NK-92 (cell line): Measurements from ENCODE around the gene RGS11.

Source experiments
- DNase-seq: peaks from one replicate; lab custom pipeline; 2025; ENCODE audit not compliant: unreplicated experiment; lab: John Stamatoyannopoulos, UW

Gene RGS11

GRCh38 chr16:275786-276232, at the start of gene RGS11:
Gene RGS11 (minus strand): TSS chr16:275944. CDS start chr16:275911, 33 bp downstream.
- DNase-seq = no peak

DNA sequence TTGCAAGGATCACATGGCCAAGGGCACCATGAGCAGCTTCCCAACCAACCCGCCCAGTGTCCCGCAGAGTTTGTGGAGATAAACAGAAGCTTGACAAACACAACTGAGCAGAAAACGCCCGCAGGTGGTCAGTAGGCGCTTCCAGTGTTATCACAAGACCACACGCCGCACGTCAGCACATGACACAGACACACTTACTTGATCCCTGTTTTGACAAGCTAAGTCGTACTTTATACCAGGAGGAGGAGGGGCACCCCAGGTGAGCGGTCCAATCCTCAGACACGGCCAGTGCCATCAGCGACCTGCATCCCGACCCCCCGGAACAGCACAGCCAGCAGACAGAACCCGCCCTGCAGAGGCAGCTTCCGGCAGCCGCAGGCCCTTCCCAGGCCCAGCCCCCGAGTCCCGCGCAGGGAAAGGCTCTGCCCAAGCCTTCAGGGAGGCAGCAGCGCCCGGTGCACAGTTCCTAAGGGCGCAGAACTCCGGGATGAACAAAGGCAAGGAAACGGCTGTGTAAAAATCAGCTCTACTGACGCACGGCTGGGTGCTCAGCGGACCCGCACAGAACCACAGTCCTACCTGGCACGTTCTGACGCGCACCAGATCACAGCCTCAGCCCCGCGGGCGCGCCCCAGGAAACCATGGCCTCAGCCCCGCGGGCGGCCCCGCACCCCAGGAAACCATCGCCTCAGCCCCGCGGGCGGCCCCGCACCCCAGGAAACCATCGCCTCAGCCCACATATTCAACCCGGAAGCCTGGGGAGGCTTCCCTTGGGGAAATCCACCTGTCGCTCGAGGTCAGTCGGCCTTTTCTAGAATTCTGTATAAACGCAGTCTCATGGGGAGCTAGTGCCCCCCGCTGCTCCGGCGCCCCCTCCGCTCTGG, 48.9 kb upstream of the RGS11 start:
- no peak for DNase-seq

GRCh38 chr16:324201-324450, 48.4 kb upstream of the RGS11 start:
- DNase-seq = no peak

DNA sequence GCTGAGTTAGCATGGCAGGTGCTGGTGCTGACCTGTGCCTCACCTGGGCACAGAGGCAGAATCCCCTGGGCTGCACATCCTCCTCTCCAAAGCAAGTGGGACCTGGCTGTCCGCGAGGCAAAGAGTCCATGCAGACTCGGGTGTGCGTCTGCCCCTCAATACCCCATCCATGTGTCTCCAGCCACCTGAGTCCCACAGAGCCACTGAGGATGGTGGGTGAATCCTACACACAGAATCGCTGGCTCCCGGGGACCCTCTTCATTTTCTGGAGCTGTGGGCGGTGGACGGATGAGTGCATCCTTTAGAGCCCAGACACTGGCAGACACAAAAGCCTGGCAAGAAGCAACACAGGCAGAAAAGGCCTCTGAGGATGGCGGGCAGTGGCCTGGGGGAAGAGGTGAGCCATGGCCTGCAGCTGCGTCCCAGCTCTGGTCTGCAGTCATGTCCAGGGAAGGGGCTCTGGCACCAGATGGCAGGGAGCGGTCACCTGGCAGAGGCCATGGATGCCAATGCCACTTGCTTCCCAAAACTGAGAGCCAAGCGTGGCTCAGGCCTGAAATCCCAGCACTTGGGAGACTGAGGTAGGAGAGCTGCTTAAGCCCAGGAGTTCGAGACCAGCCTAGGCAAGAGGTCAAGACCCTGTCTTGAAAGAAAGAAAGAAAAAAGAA, 46.9 kb upstream of the RGS11 start:
- no peak for DNase-seq

DNA sequence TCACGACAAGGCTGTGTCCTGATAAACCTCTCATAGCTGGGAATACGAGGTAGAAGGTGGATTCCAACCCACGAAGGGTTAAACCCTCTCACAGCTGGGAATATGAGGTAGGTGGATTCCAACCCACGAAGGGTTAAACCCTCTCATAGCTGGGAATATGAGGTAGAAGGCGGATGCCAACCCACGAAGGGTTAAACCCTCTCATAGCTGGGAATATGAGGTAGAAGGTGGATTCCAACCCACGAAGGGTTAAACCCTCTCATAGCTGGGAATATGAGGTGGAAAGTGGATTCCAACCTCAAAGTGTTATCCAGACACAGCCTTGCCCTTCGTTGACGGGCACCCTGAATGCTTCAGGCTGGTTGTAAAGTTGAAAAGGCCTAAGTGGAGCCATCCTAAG, 45.8 kb upstream of the RGS11 start:
- no peak for DNase-seq

DNA sequence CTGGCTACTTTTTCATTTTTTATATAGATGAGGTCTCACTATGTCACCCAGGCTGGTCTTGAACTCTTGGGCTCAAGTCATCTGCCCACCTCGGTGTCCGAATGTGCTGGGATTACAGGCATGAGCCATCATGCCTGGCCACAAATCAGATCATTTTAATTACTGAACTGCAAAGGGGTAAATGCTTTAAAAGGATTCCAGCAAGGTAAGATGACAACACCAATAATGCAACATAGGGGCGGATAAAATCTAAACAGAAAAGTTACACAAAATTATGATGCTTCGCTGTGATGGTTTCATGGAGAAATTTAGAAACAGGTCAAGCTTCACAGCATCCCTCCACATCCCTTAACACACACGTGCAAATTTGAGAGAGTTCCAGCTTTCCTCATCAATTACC, 44.5 kb upstream of the RGS11 start:
- no peak for DNase-seq

GRCh38 chr16:318628-319027, 42.9 kb upstream of the RGS11 start:
- no peak for DNase-seq

GRCh38 chr16:317583-317982, 41.8 kb upstream of the RGS11 start:
- no peak for DNase-seq

GRCh38 chr16:316741-317464, 41.2 kb upstream of the RGS11 start:
- DNase-seq = no peak

DNA sequence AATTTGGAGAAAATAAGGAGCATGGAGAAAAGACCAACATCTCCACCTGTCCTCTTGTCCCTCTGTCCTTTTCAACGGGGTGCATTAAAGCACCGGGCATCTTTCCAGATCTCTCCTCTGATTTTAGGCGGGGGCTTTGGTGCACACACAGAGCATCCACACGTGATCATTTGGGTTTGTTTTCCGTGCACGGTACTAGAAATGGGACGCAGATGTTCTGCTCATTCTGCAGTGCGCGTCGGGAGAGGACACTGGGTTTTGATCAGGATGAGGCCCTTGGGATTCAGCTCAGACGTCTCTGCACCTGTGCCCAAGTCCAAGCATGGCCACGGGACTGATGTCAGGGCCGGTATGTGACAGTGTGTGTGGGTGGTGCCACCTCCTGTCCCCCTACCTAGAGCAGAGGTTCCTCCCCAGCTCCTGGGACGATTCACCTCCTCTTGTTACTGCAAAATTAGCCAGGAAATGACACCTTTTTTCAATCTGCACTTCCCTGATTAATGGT, 39.1 kb upstream of the RGS11 start:
- DNase-seq = no peak

GRCh38 chr16:314351-314750, 38.6 kb upstream of the RGS11 start:
- no peak for DNase-seq

DNA sequence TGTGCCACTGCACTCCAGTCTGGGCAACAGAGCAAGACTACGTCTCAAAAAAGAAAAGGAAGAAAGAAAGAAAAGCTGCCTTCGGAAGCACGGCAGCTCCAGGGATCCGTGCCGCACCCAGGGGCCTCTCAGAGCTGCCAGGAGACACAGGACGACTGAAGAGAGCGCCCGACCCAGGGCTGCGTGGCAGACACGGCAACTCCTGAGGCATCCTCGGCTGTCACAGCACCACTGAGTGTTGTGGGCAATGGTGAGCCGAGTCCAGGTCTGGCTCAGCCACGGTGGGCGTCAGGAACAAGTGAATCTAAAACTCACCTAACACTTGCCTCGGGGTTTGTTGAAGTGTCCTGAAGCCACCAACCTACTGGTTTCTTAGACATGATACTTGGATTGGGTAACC, 36.0 kb upstream of the RGS11 start:
- DNase-seq = no peak

- no peak for DNase-seq
Observed at GRCh38 chr16:309476-309875, 33.7 kb upstream of the RGS11 start.

- DNase-seq = no peak
Observed at GRCh38 chr16:307691-308312, 32.1 kb upstream of the RGS11 start.

DNA sequence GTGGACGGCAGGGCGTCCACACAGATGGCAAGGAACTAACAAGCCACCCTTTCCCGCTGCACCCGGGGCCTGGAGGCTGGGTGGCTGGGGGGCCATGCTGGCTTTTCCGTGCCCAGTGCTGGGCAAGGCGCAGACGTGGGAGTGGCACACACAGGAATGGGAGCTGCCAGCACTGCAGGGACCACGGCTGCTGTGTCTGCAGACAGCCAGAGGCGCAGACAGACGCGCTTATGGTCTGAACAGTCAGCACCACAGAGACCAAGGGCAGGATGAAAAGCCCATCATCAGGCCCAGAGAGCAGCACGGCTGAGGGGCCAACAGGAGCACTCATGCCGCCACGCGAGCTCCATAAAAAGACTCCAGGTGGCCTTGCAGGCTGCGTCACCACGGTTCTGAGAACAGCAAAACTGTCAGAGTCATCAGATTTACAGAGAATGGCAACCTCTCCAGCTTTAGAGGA, 31.2 kb upstream of the RGS11 start:
- no peak for DNase-seq

DNA sequence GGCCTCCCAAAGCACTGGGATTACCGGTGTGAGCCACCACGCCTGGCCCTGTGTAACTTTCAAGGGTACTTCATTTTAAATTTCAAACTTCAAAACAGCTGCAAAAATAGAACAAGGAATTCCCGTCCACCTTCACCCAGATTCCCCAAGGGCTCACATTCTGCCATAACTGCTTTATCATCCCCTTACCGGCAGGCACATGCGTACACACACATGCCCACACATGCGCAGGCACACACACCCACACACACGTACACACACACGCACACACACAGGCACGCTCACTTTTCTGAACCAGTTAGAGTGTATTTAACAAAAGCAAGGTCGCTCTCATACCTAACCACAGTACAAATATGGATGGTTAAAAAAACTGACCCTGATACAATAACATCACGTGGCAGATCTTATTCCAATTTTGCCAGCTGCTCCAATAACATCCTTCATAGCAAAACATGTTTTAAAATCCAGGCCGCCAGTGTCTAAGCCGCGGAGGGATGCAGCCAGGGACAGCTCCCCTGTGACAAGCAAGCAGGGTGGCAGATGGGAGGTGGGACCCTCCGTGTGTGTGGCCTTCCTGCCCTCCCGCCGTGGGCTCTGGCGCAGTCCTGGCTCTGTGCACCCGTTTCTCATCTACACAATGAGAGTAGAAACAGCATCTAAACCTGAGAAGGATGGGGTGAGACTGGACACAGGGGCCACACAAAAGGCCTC, 30.3 kb upstream of the RGS11 start:
- DNase-seq = no peak

DNA sequence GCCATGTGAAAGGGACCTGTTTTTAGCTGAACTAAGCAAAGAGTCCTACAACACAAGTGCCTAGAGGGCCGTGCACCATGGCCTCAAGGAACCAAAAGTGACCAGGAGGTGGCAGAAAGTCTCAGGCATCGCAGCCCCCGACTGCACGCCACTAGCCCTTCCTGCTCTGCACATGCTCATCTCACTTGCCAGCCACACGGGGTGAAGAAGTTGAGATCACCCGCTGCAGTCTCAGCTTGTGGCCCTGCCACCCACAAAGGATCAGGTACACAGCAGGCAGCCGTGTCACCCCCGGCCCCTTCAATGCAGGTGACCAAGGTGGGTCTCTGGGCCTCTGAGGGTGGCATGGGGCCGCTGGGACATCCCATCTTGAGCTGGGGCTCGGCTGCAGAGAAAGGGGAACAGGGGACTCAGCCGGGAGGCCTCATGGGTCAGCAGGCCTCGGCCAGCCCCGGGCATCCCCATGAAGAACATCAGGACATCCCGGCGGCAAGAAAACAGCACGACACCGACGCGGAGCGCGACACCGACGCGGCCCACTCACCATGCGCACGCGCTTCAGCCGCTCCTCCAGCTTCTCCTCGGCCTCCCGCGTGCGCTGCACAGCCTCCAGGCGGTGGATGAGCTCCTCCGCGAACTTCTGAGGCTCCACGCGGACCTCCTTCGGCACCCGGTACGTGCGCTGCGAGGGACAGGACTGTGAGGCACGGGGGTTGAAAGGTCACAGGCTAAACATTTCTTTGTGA, 28.2 kb upstream of the RGS11 start:
- no peak for DNase-seq

- DNase-seq = no peak
Observed at GRCh38 chr16:301950-302349, 26.2 kb upstream of the RGS11 start.

GRCh38 chr16:301235-301634, 25.5 kb upstream of the RGS11 start:
- DNase-seq = no peak

GRCh38 chr16:297832-298231, 22.1 kb upstream of the RGS11 start:
- DNase-seq = no peak
